HCT116 (cell line): ENCODE results near the gene AGAP4. TPM values are rescaled to one million over a fixed set of nuclear protein-coding genes. Genes with fewer than 3 reads are reported as not detected.
"Not testable (repeated sequence)": the region's sequence is repeated elsewhere in the genome, so short reads cannot be mapped to it uniquely, and the experiment has no call there.

Experiments used
- ATAC-seq: fragments of 200-7000 bp; cut with Tn5 transposase; 2 replicates; pipeline ENCODE4 v1.9.1; 2020; ENCODE audit warnings: mild to moderate bottlenecking, moderate library complexity
- BruUV-seq: library from RNA; stranded (reverse); fragments of 400-500 nt; replicated peaks from 2 replicates; lab custom pipeline; 2021; lab: Mats Ljungman, UMichigan
- CTCF ChIA-PET: fragments of 300-600 bp; sonication (Branson Sonifier 250); formaldehyde crosslinking; loops from one replicate; lab custom pipeline; 2021; ENCODE audit warnings: antibody characterized with exemption; lab: Charles Lee
- POLR2A ChIA-PET: fragments of 300-600, 350-600 bp; sonication (Branson Sonifier 250); formaldehyde crosslinking; loops from one replicate; lab custom pipeline; 2021; ENCODE audit warnings: antibody characterized with exemption; lab: Charles Lee
- RAD21 ChIA-PET, 2 experiments: fragments of 300-600 bp; sonication (Branson Sonifier 250); formaldehyde crosslinking; loops; one replicate each; lab custom pipeline; 2023; ENCODE audit warnings: low total read pairs in 2 of 2; ENCODE audit not compliant: uncharacterized antibody in 2 of 2, unreplicated experiment in 2 of 2, low non-redundant PET in 1 of 2; lab: Charles Lee
- DNase-seq: peaks from one replicate; pipeline ENCODE4 v3.0.0-alpha.2; 2010; ENCODE audit warnings: low read depth, low spot score
- H2AFZ ChIP-seq: fragments of 200-600 bp; shearing (Covaris generic), sonication (generic); 2 replicates; pipeline ENCODE4 v1.6.1; 2017; ENCODE audit warnings: low read depth, mixed run types, mixed read lengths, antibody characterized with exemption, low read length; ENCODE audit not compliant: poor library complexity, severe bottlenecking
- H3K27ac ChIP-seq: 2 replicates; pipeline ENCODE4 v1.5.1; 2012; ENCODE audit warnings: low read depth, low read length
- H3K27me3 ChIP-seq: fragments of 200-600 bp; sonication (generic); 2 replicates; pipeline ENCODE4 v1.6.1; 2016; ENCODE audit warnings: mixed run types, low read length, mixed read lengths; ENCODE audit not compliant: insufficient read depth
- H3K36me3 ChIP-seq, 2 experiments: fragments of 200-500 bp in 1 of 2; fragments of 200-600 bp in 1 of 2; sonication (Bioruptor generic) in 1 of 2; sonication (generic) in 1 of 2; 2 replicates each; pipeline versions ENCODE4 v1.5.1 to v1.6.1; 2014 to 2016; ENCODE audit warnings: low read length in 2 of 2, inconsistent platforms in 1 of 2, mixed read lengths in 1 of 2, mixed run types in 1 of 2; ENCODE audit not compliant: insufficient read depth in 2 of 2, control insufficient read depth in 1 of 2
- H3K4me1 ChIP-seq, 2 experiments: fragments of 200-600 bp in 1 of 2; sonication (generic) in 1 of 2; 2 replicates each; pipeline versions ENCODE4 v1.5.1 to v1.6.1; 2012 to 2017; ENCODE audit warnings: low read length in 2 of 2, inconsistent platforms in 1 of 2, mild to moderate bottlenecking in 1 of 2, mixed read lengths in 1 of 2, mixed run types in 1 of 2, moderate library complexity in 1 of 2; ENCODE audit not compliant: insufficient read depth in 2 of 2, control insufficient read depth in 1 of 2
- H3K4me2 ChIP-seq: fragments of 200-600 bp; sonication (generic); 2 replicates; pipeline ENCODE4 v1.6.1; 2017; ENCODE audit warnings: mixed run types, low read length, mixed read lengths
- H3K4me3 ChIP-seq, 2 experiments: fragments of 200-600 bp in 1 of 2; sonication (generic) in 1 of 2; replicated peaks in 1 of 2; 2 replicates each; pipeline ENCODE4 v1.5.1; 2011 to 2016; ENCODE audit warnings: low read length in 2 of 2, control low read depth in 1 of 2, low read depth in 1 of 2, mild to moderate bottlenecking in 1 of 2, mixed read lengths in 1 of 2, mixed run types in 1 of 2
- H3K79me2 ChIP-seq: fragments of 200-600 bp; sonication (generic); 2 replicates; pipeline ENCODE4 v1.6.1; 2017; ENCODE audit warnings: mild to moderate bottlenecking, mixed run types, low read length, moderate library complexity, mixed read lengths; ENCODE audit not compliant: insufficient read depth
- H3K9ac ChIP-seq: fragments of 200-600 bp; sonication (generic); 2 replicates; pipeline ENCODE4 v1.6.1; 2016; ENCODE audit warnings: low read length, mixed read lengths
- H3K9me2 ChIP-seq: fragments of 200-600 bp; sonication (generic), shearing (Covaris generic); 2 replicates; pipeline ENCODE4 v1.6.1; 2017; ENCODE audit warnings: mixed run types, mild to moderate bottlenecking, moderate library complexity; ENCODE audit not compliant: insufficient read depth
- H3K9me3 ChIP-seq, 2 experiments: fragments of 200-500 bp in 1 of 2; fragments of 200-600 bp in 1 of 2; sonication (Bioruptor generic) in 1 of 2; sonication (generic) in 1 of 2; 2 replicates each; pipeline ENCODE4 v1.6.1; 2014 to 2017; ENCODE audit warnings: low read length in 2 of 2, mixed read lengths in 2 of 2, inconsistent platforms in 1 of 2, low read depth in 1 of 2, mild to moderate bottlenecking in 1 of 2, mixed run types in 1 of 2, moderate library complexity in 1 of 2; ENCODE audit not compliant: control insufficient read depth in 1 of 2, insufficient read depth in 1 of 2
- H4K20me1 ChIP-seq: fragments of 200-600 bp; sonication (generic), shearing (Covaris generic); 2 replicates; pipeline ENCODE4 v1.6.1; 2017; ENCODE audit warnings: mixed run types, mild to moderate bottlenecking, moderate library complexity; ENCODE audit not compliant: insufficient read depth
- CBX3 ChIP-seq: IDR thresholded peaks from 2 replicates; pipeline ENCODE4 v1.6.1; 2012; ENCODE audit warnings: low read depth
- CEBPB ChIP-seq: IDR thresholded peaks from 2 replicates; pipeline ENCODE4 v1.6.1; 2012; ENCODE audit warnings: low read depth
- ELF1 ChIP-seq: IDR thresholded peaks from 2 replicates; pipeline ENCODE4 v1.6.1; 2012; ENCODE audit warnings: low read depth, borderline replicate concordance
- FOSL1 ChIP-seq: IDR thresholded peaks from 2 replicates; pipeline ENCODE4 v1.6.1; 2012; ENCODE audit warnings: low read depth
- JUND ChIP-seq: IDR thresholded peaks from 2 replicates; pipeline ENCODE4 v1.6.1; 2012
- RAD21 ChIP-seq: IDR thresholded peaks from 2 replicates; pipeline ENCODE4 v1.6.1; 2012; ENCODE audit warnings: low read depth, mild to moderate bottlenecking
- TCF7L2 ChIP-seq: IDR thresholded peaks from 2 replicates; pipeline ENCODE4 v1.7.0; 2011; ENCODE audit warnings: borderline replicate concordance, inconsistent platforms; ENCODE audit not compliant: insufficient read depth, insufficient read length; ENCODE audit errors: extremely low read depth
- ZBTB33 ChIP-seq: IDR thresholded peaks from 2 replicates; pipeline ENCODE4 v1.6.1; 2011; ENCODE audit warnings: mild to moderate bottlenecking, low read length, moderate library complexity; ENCODE audit not compliant: insufficient replicate concordance; ENCODE audit errors: extremely low read depth
- intact Hi-C: fragments of 100-400 bp; cut with micrococcal nuclease; formaldehyde crosslinking; loops from 2 replicates; pipeline ENCODE4 v1.10.0; 2022
- total RNA-seq: library from RNA; stranded (reverse); gene quantifications from one replicate; pipeline ENCODE4 v1.2.1, GENCODE V29; 2021; ENCODE audit not compliant: unreplicated experiment
- TF ChIP-seq, protein P1 (sequence below), 3 experiments: fragments of 200-600 bp in 1 of 3; sonication (generic) in 1 of 3; IDR thresholded peaks in 2 of 3; conservative IDR thresholded peaks in 1 of 3; 2 replicates each; pipeline ENCODE4 v1.5.1; 2012 to 2017; ENCODE audit warnings: low read depth in 2 of 3, low read length in 2 of 3, antibody characterized with exemption in 1 of 3, borderline replicate concordance in 1 of 3, control low read depth in 1 of 3, mild to moderate bottlenecking in 1 of 3, mixed read lengths in 1 of 3, mixed run types in 1 of 3, moderate library complexity in 1 of 3; ENCODE audit not compliant: insufficient read depth in 1 of 3

The AGAP4 gene
- total RNA-seq, 1 experiment from 2014 or later = 14.9 TPM

DNA sequence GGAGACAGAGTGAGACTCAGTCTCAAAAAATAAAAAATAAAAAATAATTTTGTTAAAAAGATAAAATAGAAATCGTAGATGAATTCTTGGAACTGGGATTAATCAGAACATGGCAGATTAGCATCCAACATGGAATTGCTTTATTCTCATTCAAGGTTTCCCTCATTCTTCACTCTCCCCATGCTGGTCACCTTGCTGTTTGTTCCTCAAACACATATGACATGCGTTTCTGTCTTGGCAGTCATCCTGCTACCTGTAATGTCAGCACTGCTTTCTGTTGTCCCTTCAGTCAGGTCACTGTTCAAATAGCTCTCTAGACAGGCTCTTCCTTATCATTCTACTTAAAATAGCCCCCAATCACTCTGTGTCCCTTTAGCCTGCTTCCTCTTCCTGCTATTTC, 24.4 kb downstream of the AGAP4 start:
- H3K79me2 ChIP-seq, DNase-seq, H3K4me2 ChIP-seq, H3K27me3 ChIP-seq, H4K20me1 ChIP-seq, ATAC-seq, H3K9me2 ChIP-seq, CTCF ChIA-PET, H3K9me3 ChIP-seq, H3K4me3 ChIP-seq, BruUV-seq, H3K9ac ChIP-seq, intact Hi-C loops, H3K4me1 ChIP-seq, POLR2A ChIA-PET, H2AFZ ChIP-seq, H3K36me3 ChIP-seq, H3K27ac ChIP-seq, RAD21 ChIA-PET: not testable (repeated sequence)

DNA sequence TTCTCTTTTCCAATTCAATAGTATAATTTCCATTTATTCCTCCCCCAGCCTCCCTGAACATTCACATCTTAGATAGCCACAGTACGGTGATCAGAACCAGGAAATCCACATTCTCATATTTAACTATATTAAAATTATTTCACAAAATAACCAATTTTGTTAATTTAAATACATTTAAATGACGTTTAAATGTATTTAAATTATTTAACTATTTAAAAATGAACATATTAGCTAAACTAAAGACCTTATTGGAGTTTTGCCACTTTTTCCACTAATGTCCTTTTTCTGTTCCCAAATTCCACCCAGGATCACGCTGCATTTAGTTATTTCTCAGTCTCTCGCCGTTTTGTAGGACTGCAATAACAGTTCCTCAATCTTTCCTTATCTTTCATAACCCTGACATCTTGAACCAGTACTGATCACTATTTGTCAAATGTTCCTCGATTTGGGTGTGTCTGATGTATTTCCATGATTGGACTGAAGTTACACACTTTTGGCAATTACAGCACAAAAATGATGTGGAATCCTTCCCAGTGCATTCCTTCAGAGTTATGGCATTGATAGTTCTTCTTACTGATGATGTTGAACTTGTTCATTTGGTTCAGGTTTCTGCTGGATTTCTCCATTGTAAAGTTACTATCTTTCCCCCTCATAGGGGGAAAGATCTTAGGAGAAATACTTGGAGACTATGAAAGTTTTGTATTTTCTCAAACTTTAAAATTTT, 27.0 kb downstream of the AGAP4 start:
- RAD21 ChIA-PET = not testable (repeated sequence)

DNA sequence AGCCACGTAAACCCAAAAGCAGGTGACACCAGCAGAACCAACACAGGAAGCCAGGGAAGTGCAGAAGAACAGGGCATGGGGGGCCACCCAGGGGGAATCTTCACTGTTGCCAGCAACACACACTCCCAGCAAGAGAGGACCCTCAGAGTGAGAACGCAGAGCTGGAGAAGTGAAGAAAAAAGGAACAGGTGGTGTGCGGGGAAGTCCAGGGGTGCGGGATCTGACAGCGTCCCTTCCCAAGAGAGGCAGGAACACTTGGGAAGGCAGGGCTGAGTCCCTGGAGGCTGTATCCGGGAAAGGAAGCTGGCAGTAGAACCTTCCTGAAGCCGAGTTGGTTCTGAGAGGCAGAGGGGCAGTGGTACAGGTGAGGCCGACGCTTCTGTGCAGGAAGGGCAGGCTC, 27.7 kb downstream of the AGAP4 start:
- intact Hi-C loops = no loop called here
- TF ChIP-seq CBX3 (no peak), ELF1 (no peak), JUND (no peak), FOSL1 (no peak), ZBTB33 (no peak), CEBPB (no peak), RAD21 (no peak), TCF7L2 (no peak)
- TF ChIP-seq, protein P1, sequence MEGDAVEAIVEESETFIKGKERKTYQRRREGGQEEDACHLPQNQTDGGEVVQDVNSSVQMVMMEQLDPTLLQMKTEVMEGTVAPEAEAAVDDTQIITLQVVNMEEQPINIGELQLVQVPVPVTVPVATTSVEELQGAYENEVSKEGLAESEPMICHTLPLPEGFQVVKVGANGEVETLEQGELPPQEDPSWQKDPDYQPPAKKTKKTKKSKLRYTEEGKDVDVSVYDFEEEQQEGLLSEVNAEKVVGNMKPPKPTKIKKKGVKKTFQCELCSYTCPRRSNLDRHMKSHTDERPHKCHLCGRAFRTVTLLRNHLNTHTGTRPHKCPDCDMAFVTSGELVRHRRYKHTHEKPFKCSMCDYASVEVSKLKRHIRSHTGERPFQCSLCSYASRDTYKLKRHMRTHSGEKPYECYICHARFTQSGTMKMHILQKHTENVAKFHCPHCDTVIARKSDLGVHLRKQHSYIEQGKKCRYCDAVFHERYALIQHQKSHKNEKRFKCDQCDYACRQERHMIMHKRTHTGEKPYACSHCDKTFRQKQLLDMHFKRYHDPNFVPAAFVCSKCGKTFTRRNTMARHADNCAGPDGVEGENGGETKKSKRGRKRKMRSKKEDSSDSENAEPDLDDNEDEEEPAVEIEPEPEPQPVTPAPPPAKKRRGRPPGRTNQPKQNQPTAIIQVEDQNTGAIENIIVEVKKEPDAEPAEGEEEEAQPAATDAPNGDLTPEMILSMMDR (IDR thresholded peaks at IDR 0.05 in 2 of 3, conservative IDR thresholded peaks at IDR 0.05 in 1 of 3; ENCODE audit: borderline replicate concordance in 1 of 3, insufficient read depth in 1 of 3, low read depth in 2 of 3, low read length in 2 of 3) = no peak

More for the DNA sequence above, 27.0 kb downstream of the AGAP4 start:
- H3K4me3 ChIP-seq, H3K9ac ChIP-seq, H3K79me2 ChIP-seq, H3K4me2 ChIP-seq, CTCF ChIA-PET, H3K4me1 ChIP-seq, H3K27ac ChIP-seq, DNase-seq, H3K9me3 ChIP-seq, ATAC-seq, H2AFZ ChIP-seq, H3K36me3 ChIP-seq, H3K9me2 ChIP-seq, intact Hi-C loops, POLR2A ChIA-PET, H3K27me3 ChIP-seq, H4K20me1 ChIP-seq: not testable (repeated sequence)
- BruUV-seq = TSS peak; percentile 39

More for the DNA sequence above, 27.7 kb downstream of the AGAP4 start:
- ChIA-PET RAD21 (no interaction called here), CTCF (no interaction called here), POLR2A (no interaction called here)
- Histone ChIP-seq H3K9me2 (no peaks in the 10 kb centered on the region), H3K36me3 (no peaks in the 10 kb centered on the region), H3K9ac (no peak overlapping the region), H4K20me1 (no peaks in the 10 kb centered on the region), H3K27me3 (no peaks in the 10 kb centered on the region), H3K9me3 (no peaks in the 10 kb centered on the region), H3K79me2 (no peaks in the 10 kb centered on the region), H3K4me2 (no peak overlapping the region), H2AFZ (no peak overlapping the region), H3K27ac (no peak overlapping the region), H3K4me3 (no peak overlapping the region), H3K4me1 (no peaks in the 10 kb centered on the region)
- ATAC-seq (no peak), DNase-seq (no peak)
- BruUV-seq = no TSS peak
